ENCODE results near the gene EFNA3.

- TF ChIP-seq EZH2phosphoT487 (IDR thresholded peaks at IDR 0.05; ENCODE audit: insufficient read depth, low read depth) = no peak
- no peak for TF ChIP-seq EZH2 (IDR thresholded peaks at IDR 0.05; ENCODE audit: insufficient read depth, poor library complexity, severe bottlenecking)
Measured at GRCh38 chr1:155127967-155128754, 49.5 kb downstream of the EFNA3 start.

Measured in GM23248 (cell line).